GM19193 (cell line): ENCODE results near the gene RER1.
A peak's percentile ranks its signal among the peaks of the same experiment; 100 is the strongest.

Source experiments
- POLR2A ChIP-seq: IDR thresholded peaks from 4 replicates; pipeline ENCODE4 v1.6.1; 2011; ENCODE audit not compliant: insufficient read depth, insufficient read length; ENCODE audit errors: extremely low read depth

RER1 gene

GRCh38 chr1:2402420-2402819, 10.8 kb downstream of the RER1 start:
- TF ChIP-seq POLR2A = no peak

- no peak for TF ChIP-seq POLR2A
These were observed 11.6 kb downstream of the RER1 start for GRCh38 chr1:2403273-2403672.

DNA sequence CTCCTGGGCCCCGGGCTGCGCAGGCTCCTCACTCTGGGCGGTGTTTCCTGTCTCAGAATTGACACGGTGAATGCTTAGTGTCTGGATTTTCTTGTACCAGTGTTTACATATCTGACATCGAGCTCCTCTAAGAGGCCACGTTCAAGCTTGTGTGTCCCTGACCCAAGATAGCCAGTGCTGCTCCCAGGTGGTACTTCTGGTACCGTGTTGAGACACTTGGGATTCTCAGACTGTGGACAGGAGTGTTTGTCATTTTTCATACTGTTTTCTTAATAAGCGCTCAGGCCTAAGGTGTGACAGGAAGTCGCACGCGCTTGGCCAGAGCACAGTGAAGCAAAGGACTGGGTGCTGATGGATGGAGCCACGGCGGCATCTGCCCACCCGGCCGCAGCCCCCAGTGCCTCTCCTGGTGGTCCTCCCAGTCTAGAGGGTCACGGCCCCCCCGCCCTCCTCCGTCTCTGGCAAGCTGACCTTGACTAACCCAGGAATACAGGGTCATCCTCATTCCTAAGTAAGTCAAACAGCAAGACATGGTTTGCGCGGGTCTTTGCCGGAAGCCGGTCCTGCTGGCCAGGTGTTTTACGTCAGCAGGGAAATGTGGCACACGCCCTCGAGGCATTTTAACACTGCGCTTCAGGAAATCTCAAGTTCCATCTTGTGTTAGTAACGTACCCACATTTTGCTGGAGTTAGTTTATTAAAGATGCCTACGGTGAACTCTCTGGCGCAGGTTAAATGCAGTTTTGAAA, 12.7 kb downstream of the RER1 start:
- TF ChIP-seq POLR2A = no peak

DNA sequence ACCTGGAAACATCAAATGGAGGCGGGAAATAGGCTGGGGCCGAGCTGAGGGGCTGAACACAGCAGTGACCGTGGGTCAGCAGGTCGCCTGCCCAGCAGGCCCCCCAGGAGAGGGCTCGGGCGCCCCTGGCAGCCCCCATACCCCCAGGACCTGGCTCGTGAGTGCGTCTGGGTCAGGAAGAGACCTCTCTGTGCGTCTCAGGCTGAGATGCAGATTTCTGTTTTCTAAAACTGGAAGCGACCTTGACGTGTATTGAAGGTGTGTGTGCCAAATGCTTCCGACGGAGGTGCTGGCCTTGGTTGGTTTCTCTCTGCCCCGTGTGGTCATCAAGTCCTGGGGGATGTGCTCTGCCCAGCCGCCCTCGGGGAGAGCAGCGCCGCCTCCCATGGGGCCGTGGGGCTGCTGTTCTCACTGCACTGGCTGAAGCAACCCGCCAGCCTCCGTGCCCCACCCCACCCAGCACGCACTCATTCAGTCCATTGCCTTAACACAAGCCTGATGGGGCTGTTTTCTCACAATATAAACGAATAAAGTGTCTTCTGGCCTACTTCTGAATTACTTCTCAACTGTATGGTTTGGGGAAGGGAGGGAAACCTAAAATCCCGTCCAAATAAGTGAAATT, 13.4 kb downstream of the RER1 start:
- no peak for TF ChIP-seq POLR2A

DNA sequence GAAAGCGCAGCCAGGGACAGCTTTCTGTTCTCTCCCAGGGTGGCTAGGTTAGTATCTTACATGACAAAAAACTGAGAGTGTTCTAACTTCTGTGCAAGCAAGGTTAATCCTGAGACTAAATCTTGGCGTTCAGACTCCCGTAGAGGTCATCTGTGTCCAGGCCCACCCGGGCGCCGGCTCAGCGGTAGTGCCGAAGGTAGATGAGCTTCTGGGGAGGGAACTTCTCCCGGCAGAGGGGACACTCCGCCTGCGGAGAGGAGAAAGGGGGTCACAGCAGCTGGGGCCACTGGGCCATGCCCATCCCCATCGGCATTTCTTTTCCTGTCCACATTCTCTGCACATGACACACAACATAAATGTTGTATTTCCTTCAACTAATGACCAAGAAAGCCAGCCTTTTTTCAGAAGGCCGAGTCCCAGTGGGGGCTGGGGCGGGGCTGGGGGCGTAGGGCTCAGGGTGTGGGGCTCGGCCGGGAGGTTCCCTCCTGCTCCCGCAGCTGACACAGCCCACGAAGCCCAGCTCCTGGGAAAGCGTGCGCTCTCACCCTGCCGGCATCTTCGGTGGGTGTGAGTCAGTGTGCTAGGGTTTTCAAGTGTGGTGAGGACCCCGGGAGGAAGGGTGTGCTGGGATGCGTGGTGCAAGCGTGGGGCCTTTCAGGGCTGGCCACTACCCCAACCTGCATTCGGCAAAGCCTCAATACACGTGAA, 14.1 kb downstream of the RER1 start:
- no peak for TF ChIP-seq POLR2A

DNA sequence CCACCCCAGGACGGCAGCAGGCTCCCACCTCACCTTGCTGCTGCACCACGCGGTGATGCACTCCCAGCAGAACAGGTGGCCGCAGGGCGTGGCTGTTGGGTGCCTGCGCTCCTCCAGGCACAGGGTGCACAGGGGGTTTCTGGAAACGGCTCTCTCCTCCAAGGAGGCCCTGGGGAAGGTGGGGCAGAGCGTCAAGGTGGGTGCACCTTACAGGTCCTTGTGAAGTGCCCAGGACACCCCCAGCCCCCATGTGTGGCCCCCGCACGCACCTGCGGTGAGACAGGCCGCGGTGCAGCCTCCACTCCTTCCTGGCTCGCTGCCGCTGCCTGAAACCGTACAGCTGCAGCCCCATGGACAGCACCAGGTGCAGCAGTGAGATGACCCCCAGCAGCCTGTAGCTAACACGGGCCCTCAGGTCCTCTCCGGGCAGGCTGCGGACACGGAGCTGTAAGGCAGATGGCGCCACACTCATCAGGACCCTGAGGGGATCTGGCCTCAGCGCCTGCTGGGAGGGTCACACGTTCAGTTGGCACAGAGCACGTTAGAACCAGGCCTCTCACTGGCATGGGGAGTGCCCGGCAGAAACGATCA, 14.9 kb downstream of the RER1 start:
- peak; percentile 19 for TF ChIP-seq POLR2A

DNA sequence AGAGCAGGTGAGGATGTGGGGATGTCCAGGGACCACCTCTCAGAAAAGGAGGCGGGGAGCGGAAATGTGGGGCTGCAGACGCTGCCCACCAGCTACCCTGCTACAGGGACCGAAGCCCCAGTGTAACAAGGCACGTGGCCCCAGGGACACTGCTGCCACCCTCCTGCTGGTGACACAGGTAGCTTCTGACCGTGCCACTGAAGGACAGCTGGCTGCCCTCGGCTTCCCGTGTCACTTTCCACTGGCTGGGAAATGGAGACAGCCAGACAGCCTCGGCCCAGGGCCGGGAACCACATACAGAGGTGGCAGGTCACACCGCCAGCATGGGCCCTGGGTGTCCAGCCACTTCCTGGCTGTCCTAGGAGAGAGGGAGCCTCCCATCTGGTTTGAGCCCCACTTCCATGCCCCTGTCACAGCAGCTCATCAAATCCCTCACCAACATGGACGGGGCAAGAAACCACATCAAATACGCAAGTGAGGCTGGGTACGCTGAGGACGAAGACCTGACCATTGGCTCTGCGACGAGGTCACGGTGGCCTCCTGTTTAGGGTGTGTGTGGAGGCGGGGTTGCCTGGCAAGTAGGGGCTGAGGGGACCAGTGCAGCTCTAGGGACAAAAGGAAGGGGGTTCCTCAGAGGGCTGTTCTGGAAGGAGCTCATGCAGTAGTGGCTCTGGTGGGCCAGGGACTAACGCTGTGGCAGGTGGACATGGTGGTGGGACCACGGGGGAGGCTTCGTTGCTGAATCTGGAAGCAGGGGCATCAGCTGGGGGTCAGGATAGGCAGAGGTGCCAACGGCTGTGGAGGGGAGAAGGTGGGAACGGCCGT, 15.7 kb downstream of the RER1 start:
- TF ChIP-seq POLR2A = no peak

GRCh38 chr1:2407991-2408275, 16.3 kb downstream of the RER1 start:
- TF ChIP-seq POLR2A = no peak

DNA sequence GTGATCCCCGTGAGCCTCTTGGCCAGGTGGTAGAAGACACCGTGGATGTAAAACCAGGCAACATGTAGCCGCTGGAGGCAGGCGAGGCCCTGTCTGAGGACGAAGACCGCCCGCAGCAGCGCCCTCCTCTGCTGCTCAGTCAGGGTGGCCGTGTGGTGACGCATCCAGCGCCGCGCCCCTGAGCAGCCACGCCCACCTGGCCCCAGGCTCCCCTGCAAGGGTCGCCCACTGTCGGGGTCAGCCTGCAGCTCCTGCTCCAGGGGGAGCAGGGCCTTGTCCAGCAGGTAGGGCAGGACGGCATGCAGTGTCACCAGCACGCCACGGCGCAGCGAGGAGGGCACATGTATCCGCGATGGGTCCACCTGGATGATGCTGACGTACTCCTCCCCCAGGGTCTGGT, 16.8 kb downstream of the RER1 start:
- TF ChIP-seq POLR2A = no peak

- no peak for TF ChIP-seq POLR2A
These were observed 17.2 kb downstream of the RER1 start for GRCh38 chr1:2408859-2409276.

GRCh38 chr1:2409745-2410144, 18.1 kb downstream of the RER1 start:
- TF ChIP-seq POLR2A = no peak

DNA sequence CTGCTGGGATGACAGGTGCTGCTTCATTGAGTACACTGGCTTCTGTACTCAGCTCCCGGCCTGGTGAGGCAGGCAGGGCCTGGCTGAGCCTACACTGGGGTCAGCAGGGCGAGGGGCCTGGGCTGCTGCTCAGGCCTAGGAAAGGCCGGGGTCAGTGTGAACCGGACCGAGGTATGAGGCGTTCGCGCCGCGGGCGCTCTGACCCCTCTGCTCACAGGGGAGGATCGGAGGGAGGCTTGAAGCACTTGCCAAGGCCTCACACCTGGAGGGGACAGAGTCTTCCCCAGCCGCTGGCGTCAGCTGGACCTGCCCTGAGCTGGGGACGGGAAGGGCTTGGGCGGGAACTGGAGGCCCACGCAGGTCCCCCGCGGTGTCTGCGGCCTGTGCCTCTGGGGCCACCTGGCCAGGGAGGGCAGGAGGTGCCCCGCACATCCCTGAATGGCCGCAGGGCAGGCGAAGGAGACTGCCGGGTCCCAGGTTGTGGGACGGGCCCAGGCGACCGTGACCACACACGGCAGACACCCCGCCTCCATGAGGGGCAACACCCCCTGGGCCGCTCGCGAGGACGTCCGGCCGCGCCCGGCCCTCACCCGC, 20.3 kb downstream of the RER1 start:
- no peak for TF ChIP-seq POLR2A

DNA sequence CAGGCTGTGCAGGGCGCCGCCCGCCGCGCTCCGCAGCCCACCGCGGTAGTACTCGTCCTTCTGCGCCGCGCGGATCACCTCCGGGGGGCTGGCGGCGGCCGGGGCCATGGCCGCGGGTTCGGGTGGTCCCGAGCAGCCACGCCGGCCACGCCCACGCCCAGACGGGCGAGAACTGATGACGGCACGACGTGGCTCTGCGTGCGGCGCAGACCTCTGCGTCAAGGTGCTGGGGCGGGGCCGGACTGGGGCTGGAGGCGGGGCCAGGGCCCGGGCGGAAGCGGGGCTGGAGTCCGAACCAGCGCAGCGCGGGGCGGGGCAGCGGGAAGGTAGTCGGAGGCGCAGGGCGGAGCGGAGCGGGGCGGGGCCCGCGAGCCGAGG, 20.7 kb downstream of the RER1 start, which contains the start of gene PEX10:
Gene PEX10 (minus strand): TSS at position 170 of the 378 bp plus-strand sequence. CDS start 62 bp downstream, at position 108.
- TF ChIP-seq POLR2A = peak; percentile 65

DNA sequence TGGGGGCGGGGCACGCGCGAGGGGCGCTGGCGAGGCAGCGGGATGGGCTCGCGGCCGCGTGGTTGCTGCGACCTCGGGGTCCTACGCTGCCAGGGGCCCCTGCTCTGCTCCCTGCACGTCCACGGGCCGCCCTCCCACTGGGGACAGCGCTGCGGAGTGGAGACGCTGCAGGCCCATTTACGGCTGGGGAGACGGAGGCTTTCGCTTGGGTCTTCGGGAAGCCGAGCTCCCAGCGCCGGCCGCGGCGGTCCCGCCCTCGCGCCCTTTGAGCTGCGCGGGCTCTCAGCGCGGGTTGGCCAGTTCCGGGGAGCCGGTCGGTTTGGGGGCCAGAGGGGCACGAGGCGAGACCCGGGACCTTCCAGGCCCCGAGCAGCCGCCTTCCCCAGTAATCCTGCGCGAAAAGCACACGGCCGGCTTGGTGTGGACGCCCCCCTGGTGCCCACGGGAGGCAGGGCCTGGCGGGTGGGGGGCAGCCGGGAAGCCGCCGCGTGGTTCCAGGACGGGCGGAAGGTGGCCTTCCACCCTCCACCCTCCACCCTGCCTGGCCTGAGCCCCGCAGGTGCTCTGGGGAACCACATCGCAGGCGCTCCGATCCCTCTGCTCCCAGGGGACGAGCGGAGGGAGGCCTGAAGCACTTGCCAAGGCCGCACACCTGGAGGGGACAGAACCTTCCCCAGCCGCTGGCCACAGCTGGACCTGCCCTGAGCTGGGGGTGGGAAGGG, 21.3 kb downstream of the RER1 start:
- peak; percentile 63 for TF ChIP-seq POLR2A
